Measurements from ENCODE around the gene ANO4.

ANO4 gene

GRCh38 chr12:101173197-101173749, 378.7 kb downstream of the ANO4 start:
- DNase-seq, result no peak

GRCh38 chr12:101174541-101174940, 380.0 kb downstream of the ANO4 start:
- DNase-seq, result no peak

Measured in hypothalamus (tissue), 51 donors.